Tibial artery (tissue), 4 donors: Measurements from ENCODE around the gene PKNOX2.

Source experiments
- DNase-seq, 2 donors: peaks; one replicate each; pipeline ENCODE4 v3.0.0-alpha.2; 2019
- H3K27ac ChIP-seq, 2 donors: fragments of 200-600 bp; sonication (generic) in 1 of 2; 1 replicate in 1 of 2; 2 replicates in 1 of 2; pipeline ENCODE4 v1.5.1; 2018 to 2019; ENCODE audit warnings: mild to moderate bottlenecking in 1 of 2
- H3K27me3 ChIP-seq, 2 donors: fragments of 200-600 bp; sonication (generic) in 1 of 2; one replicate each; pipeline versions ENCODE4 v1.5.1 to v1.6.0; 2016 to 2019
- H3K36me3 ChIP-seq, 3 donors: fragments of 200-600 bp; sonication (generic) in 2 of 3; one replicate each; pipeline ENCODE4 v1.5.1; 2016 to 2019; ENCODE audit warnings: mild to moderate bottlenecking in 2 of 3
- H3K4me1 ChIP-seq, 4 donors: fragments of 200-600 bp; sonication (generic) in 2 of 4; 1 replicate in 3 of 4; 2 replicates in 1 of 4; pipeline ENCODE4 v1.5.1; 2016 to 2019
- H3K4me3 ChIP-seq, 2 donors: fragments of 200-600 bp; sonication (generic) in 1 of 2; 1 replicate in 1 of 2; 2 replicates in 1 of 2; pipeline ENCODE4 v1.5.1; 2018 to 2019; ENCODE audit warnings: mild to moderate bottlenecking in 2 of 2
- H3K9me3 ChIP-seq, 3 donors: fragments of 200-600 bp; sonication (generic) in 1 of 3; one replicate each; pipeline ENCODE4 v1.5.1; 2016 to 2019
- CTCF ChIP-seq, 2 experiments: fragments of 200-600 bp in 1 of 2; fragments of 450-650 bp in 1 of 2; IDR thresholded peaks; one replicate each; pipeline ENCODE4 v1.5.1; 2017 to 2019; ENCODE audit warnings: antibody characterized with exemption in 2 of 2, mild to moderate bottlenecking in 1 of 2, moderate library complexity in 1 of 2
- intact Hi-C: fragments of 100-400 bp; cut with DNase I; formaldehyde crosslinking; loops from one replicate; pipeline ENCODE4 v1.15.0; 2023; ENCODE audit warnings: low total_unique reads

PKNOX2 gene

GRCh38 chr11:125313271-125314219 is 149.0 kb downstream of the PKNOX2 start:
- H3K4me3 ChIP-seq: no peak overlapping the region
- H3K4me1 ChIP-seq: peaks cover 0 to 6% (median 2%) of the 10 kb centered on the region in 4 donors
- H3K27me3 ChIP-seq: no peaks in the 10 kb centered on the region
- no peak overlapping the region for H3K27ac ChIP-seq
- TF ChIP-seq CTCF (IDR thresholded peaks at IDR 0.05): no peak
- intact Hi-C loops: no loop called here
- no peaks in the 10 kb centered on the region for H3K9me3 ChIP-seq
- H3K36me3 ChIP-seq: no peaks in the 10 kb centered on the region
- no peak for DNase-seq

- Histone ChIP-seq H3K4me1 (peaks cover 0 to 6% (median 2%) of the 10 kb centered on the region in 4 donors), H3K36me3 (no peaks in the 10 kb centered on the region), H3K4me3 (no peak overlapping the region), H3K27me3 (no peaks in the 10 kb centered on the region), H3K27ac (no peak overlapping the region), H3K9me3 (no peaks in the 10 kb centered on the region)
- intact Hi-C loops: no loop called here
- no peak for DNase-seq
- TF ChIP-seq CTCF (IDR thresholded peaks at IDR 0.05): no peak
These were observed 149.9 kb downstream of the PKNOX2 start for GRCh38 chr11:125314276-125315078.

- Histone ChIP-seq H3K9me3 (no peaks in the 10 kb centered on the region), H3K4me1 (peaks cover 0 to 6% (median 2%) of the 10 kb centered on the region in 4 donors), H3K27me3 (no peaks in the 10 kb centered on the region), H3K27ac (no peak overlapping the region), H3K36me3 (no peaks in the 10 kb centered on the region), H3K4me3 (no peak overlapping the region)
- no peak for DNase-seq
- intact Hi-C loops: no loop called here
- no peak for TF ChIP-seq CTCF (IDR thresholded peaks at IDR 0.05)
These were observed 150.7 kb downstream of the PKNOX2 start for GRCh38 chr11:125315079-125315740.

GRCh38 chr11:125317416-125317815 is 152.9 kb downstream of the PKNOX2 start:
- no peak for DNase-seq
- Histone ChIP-seq H3K27ac (no peak overlapping the region), H3K9me3 (no peaks in the 10 kb centered on the region), H3K27me3 (no peaks in the 10 kb centered on the region), H3K4me3 (no peak overlapping the region), H3K36me3 (no peaks in the 10 kb centered on the region), H3K4me1 (peaks cover 0 to 6% (median 2%) of the 10 kb centered on the region in 4 donors)
- intact Hi-C loops: no loop called here
- no peak for TF ChIP-seq CTCF (IDR thresholded peaks at IDR 0.05)

GRCh38 chr11:125319649-125320048 is 155.1 kb downstream of the PKNOX2 start:
- Histone ChIP-seq H3K9me3 (no peaks in the 10 kb centered on the region), H3K27ac (no peak overlapping the region), H3K4me3 (no peak overlapping the region), H3K36me3 (no peaks in the 10 kb centered on the region), H3K27me3 (no peaks in the 10 kb centered on the region), H3K4me1 (peaks cover 0 to 6% (median 2%) of the 10 kb centered on the region in 4 donors)
- no peak for DNase-seq
- intact Hi-C loops: loop anchor here (10.0 kb wide), 1 partner anchor 345 kb away; no protein-coding TSS in a partner anchor
- no peak for TF ChIP-seq CTCF (IDR thresholded peaks at IDR 0.05)
